Nephron progenitor cell (in vitro differentiated cells): ENCODE results near the gene EIF2B1.

Source experiments
- DNase-seq: peaks from one replicate; pipeline ENCODE4 v3.0.0; 2021
- H3K27ac Mint-ChIP-seq: 2 replicates; pipeline ENCODE4 v1.8.0; 2021; ENCODE audit warnings: mild to moderate bottlenecking, moderate library complexity, mixed read lengths
- H3K27me3 Mint-ChIP-seq: 2 replicates; pipeline ENCODE4 v1.8.0; 2021; ENCODE audit warnings: mild to moderate bottlenecking, low read depth, mixed read lengths; ENCODE audit not compliant: poor library complexity
- H3K36me3 Mint-ChIP-seq: 2 replicates; pipeline ENCODE4 v1.8.0; 2021; ENCODE audit warnings: low read depth, mixed read lengths
- H3K4me1 Mint-ChIP-seq: 2 replicates; pipeline ENCODE4 v1.8.0; 2021; ENCODE audit warnings: mixed read lengths
- H3K4me3 Mint-ChIP-seq: 2 replicates; pipeline ENCODE4 v1.8.0; 2021; ENCODE audit warnings: mild to moderate bottlenecking, moderate library complexity, mixed read lengths
- H3K9me3 Mint-ChIP-seq: 2 replicates; pipeline ENCODE4 v1.8.0; 2021; ENCODE audit warnings: mild to moderate bottlenecking, moderate library complexity, mixed read lengths
- TF ChIP-seq, protein P1 (sequence below): fragments of 200-600 bp; sonication (generic); IDR thresholded peaks from 2 replicates; pipeline ENCODE4 v1.5.0; 2021; ENCODE audit warnings: antibody characterized with exemption

EIF2B1 gene

GRCh38 chr12:123601602-123602489 is 31.6 kb downstream of the EIF2B1 start, which contains the start of gene DDX55:
Gene DDX55 (plus strand): TSS chr12:123602099. CDS start chr12:123602149, 50 bp downstream.
- H3K36me3 Mint-ChIP-seq: peaks cover 23% of the 10 kb centered on the region
- TF ChIP-seq, protein P1, sequence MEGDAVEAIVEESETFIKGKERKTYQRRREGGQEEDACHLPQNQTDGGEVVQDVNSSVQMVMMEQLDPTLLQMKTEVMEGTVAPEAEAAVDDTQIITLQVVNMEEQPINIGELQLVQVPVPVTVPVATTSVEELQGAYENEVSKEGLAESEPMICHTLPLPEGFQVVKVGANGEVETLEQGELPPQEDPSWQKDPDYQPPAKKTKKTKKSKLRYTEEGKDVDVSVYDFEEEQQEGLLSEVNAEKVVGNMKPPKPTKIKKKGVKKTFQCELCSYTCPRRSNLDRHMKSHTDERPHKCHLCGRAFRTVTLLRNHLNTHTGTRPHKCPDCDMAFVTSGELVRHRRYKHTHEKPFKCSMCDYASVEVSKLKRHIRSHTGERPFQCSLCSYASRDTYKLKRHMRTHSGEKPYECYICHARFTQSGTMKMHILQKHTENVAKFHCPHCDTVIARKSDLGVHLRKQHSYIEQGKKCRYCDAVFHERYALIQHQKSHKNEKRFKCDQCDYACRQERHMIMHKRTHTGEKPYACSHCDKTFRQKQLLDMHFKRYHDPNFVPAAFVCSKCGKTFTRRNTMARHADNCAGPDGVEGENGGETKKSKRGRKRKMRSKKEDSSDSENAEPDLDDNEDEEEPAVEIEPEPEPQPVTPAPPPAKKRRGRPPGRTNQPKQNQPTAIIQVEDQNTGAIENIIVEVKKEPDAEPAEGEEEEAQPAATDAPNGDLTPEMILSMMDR: no peak
- peaks cover 2% of the 10 kb centered on the region for H3K27me3 Mint-ChIP-seq
- DNase-seq: peak; percentile 85
- peak within 1 kb of the TSS; percentile 86 for H3K27ac Mint-ChIP-seq
- H3K9me3 Mint-ChIP-seq: no peaks in the 10 kb centered on the region
- H3K4me1 Mint-ChIP-seq: peaks cover 15% of the 10 kb centered on the region
- H3K4me3 Mint-ChIP-seq: peak within 1 kb of the TSS; percentile 90

DNA sequence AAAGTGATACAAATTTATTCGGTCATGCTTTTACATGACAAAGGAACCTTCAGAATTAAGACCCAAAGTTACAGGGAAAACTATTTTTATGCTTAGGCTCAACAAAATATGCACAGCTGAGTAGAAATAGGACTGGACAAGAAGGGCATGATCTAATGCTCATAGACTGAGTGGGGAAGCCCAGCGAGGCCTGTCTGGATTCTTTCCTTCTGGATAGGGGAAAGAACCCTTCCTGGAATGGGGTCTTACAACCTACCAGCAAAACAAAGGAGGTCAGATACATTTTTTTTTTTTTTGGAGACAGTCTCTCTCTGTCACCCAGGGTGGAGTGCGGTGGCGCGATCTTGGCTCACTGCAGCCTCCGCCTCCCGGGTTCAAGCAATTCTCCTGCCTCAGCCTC is 33.8 kb downstream of the EIF2B1 start:
- Mint-ChIP-seq H3K27ac (no peak overlapping the region), H3K27me3 (no peaks in the 10 kb centered on the region), H3K9me3 (no peaks in the 10 kb centered on the region), H3K36me3 (peaks cover 31% of the 10 kb centered on the region), H3K4me1 (peaks cover 15% of the 10 kb centered on the region), H3K4me3 (peak overlapping the region; percentile 56)
- DNase-seq: no peak
- TF ChIP-seq, protein P1: no peak

DNA sequence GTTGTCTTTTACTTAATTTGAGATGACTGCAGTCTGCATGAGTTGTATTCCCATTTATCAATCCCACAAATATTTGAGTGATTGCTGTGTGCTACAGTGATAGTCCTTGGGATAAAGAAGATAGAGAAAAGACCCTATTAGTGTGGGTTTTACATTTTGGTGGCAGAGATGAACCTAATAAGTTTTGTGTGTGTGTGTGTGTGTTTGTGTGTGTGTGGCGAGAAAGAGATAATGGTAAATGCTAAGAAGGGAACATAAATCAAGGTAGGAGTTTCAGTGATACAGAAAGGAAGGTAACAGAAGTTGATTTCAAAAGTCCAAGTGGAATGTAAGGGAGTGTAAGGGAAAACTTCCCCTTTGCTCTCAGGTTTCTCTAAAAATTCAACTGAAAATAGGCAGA is 34.2 kb downstream of the EIF2B1 start:
- H3K4me3 Mint-ChIP-seq: peak overlapping the region; percentile 21
- H3K27me3 Mint-ChIP-seq: no peaks in the 10 kb centered on the region
- TF ChIP-seq, protein P1: no peak
- H3K36me3 Mint-ChIP-seq: peaks cover 31% of the 10 kb centered on the region
- H3K4me1 Mint-ChIP-seq: peaks cover 15% of the 10 kb centered on the region
- peak overlapping the region; percentile 1 for H3K27ac Mint-ChIP-seq
- DNase-seq: no peak
- H3K9me3 Mint-ChIP-seq: no peaks in the 10 kb centered on the region

DNA sequence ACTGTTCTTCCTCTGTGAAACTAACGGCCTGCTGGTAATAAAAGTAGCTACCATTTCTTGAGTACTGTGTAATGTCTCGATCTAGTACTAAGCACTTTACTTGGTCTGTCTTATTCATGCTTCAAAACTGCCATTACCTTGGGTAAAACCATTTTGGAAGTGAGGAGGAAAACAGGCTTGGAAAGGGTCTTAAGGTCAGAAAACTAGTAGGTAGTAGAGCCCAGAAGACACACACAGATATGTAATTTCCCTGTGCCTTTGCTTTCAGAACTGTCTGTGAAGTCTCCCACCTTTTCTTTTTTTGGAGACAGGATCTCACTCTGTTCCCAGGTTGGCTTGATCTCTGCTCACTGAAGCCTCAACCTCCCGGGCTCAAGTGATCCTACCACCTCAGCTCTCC is 35.0 kb downstream of the EIF2B1 start:
- no peaks in the 10 kb centered on the region for H3K9me3 Mint-ChIP-seq

DNA sequence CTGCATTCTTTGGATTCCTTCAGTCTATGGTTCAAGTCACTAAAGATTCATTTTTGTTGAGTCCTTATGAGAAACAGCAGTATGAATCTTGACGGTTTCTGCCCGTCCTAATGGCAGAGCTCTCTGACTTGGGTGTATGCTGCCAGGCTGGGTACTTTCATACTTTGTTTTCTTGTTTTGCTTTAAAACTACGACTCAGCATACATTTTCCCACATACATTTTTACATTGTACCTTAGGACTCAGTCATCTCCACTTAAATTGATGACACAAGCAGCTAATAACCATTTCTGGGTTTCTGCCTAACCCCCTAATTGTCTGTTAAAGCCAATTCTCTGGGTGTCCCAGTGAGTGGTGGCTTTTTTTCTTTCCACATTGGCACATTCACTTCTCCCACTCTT is 36.4 kb downstream of the EIF2B1 start:
- H3K9me3 Mint-ChIP-seq: no peaks in the 10 kb centered on the region
- peaks cover 39% of the 10 kb centered on the region for H3K36me3 Mint-ChIP-seq
- H3K4me1 Mint-ChIP-seq: peaks cover 5% of the 10 kb centered on the region

More for the DNA sequence above, 35.0 kb downstream of the EIF2B1 start:
- TF ChIP-seq, protein P1: no peak
- Mint-ChIP-seq H3K27me3 (no peaks in the 10 kb centered on the region), H3K4me1 (peaks cover 15% of the 10 kb centered on the region), H3K36me3 (peaks cover 34% of the 10 kb centered on the region), H3K27ac (peak overlapping the region; percentile 62), H3K4me3 (no peak overlapping the region)
- DNase-seq: no peak

More for the DNA sequence above, 36.4 kb downstream of the EIF2B1 start:
- TF ChIP-seq, protein P1: no peak
- no peak overlapping the region for H3K4me3 Mint-ChIP-seq
- H3K27ac Mint-ChIP-seq: no peak overlapping the region
- H3K27me3 Mint-ChIP-seq: no peaks in the 10 kb centered on the region
- no peak for DNase-seq
